GM12892 (cell line): ENCODE data around the gene PTPRZ1.

Experiments
- POLR2A ChIP-seq: IDR thresholded peaks from 2 replicates; pipeline ENCODE4 v1.6.1; 2011; ENCODE audit warnings: low read depth, low read length, control low read depth
- POLR2AphosphoS5 ChIP-seq: IDR thresholded peaks from 2 replicates; pipeline ENCODE4 v1.6.1; 2011; ENCODE audit warnings: low read depth, low read length, control low read depth
- TAF1 ChIP-seq: IDR thresholded peaks from 2 replicates; pipeline ENCODE4 v1.6.1; 2011; ENCODE audit warnings: low read depth, mild to moderate bottlenecking, control low read depth, low read length, borderline replicate concordance

- TF ChIP-seq POLR2AphosphoS5 (no peak), POLR2A (no peak), TAF1 (no peak)
Measured at GRCh38 chr7:122064971-122065370, 192.0 kb downstream of the PTPRZ1 start.
